ENCODE results near the gene GAREM1.

Gene GAREM1

GRCh38 chr18:32286749-32287148 is 183.9 kb downstream of the GAREM1 start:
- no peak for DNase-seq

GRCh38 chr18:32284284-32284683 is 186.4 kb downstream of the GAREM1 start:
- no peak for DNase-seq

- no peak for DNase-seq
Observed at GRCh38 chr18:32280911-32281310, 189.8 kb downstream of the GAREM1 start.

GRCh38 chr18:32280188-32280783 is 190.4 kb downstream of the GAREM1 start:
- no peak for DNase-seq

- no peak for DNase-seq
Observed at GRCh38 chr18:32278177-32278799, 192.4 kb downstream of the GAREM1 start.

- no peak for DNase-seq
Observed at GRCh38 chr18:32277549-32277948, 193.1 kb downstream of the GAREM1 start.

GRCh38 chr18:32276906-32277305 is 193.8 kb downstream of the GAREM1 start:
- no peak for DNase-seq

- no peak for DNase-seq
Observed at GRCh38 chr18:32276256-32276655, 194.4 kb downstream of the GAREM1 start.

GRCh38 chr18:32275221-32275620 is 195.5 kb downstream of the GAREM1 start:
- no peak for DNase-seq

GRCh38 chr18:32274307-32274706 is 196.4 kb downstream of the GAREM1 start:
- no peak for DNase-seq

- peak; percentile 53 for DNase-seq
Observed at GRCh38 chr18:32271672-32272208, 198.9 kb downstream of the GAREM1 start.

- DNase-seq: no peak
Observed at GRCh38 chr18:32270341-32270740, 200.3 kb downstream of the GAREM1 start.

- DNase-seq: no peak
Observed at GRCh38 chr18:32267463-32267862, 203.2 kb downstream of the GAREM1 start.

GRCh38 chr18:32264401-32264800 is 206.3 kb downstream of the GAREM1 start:
- no peak for DNase-seq

- no peak for DNase-seq
Observed at GRCh38 chr18:32262092-32262491, 208.6 kb downstream of the GAREM1 start.

GRCh38 chr18:32261003-32261402 is 209.7 kb downstream of the GAREM1 start:
- no peak for DNase-seq

- no peak for DNase-seq
Observed at GRCh38 chr18:32259553-32259952, 211.1 kb downstream of the GAREM1 start.

- no peak for DNase-seq
Observed at GRCh38 chr18:32258558-32259204, 212.0 kb downstream of the GAREM1 start.

- DNase-seq: no peak
Observed at GRCh38 chr18:32258148-32258547, 212.5 kb downstream of the GAREM1 start.

GRCh38 chr18:32257084-32257785 is 213.4 kb downstream of the GAREM1 start:
- DNase-seq: no peak

GRCh38 chr18:32255570-32255969 is 215.1 kb downstream of the GAREM1 start:
- DNase-seq: no peak

- no peak for DNase-seq
Observed at GRCh38 chr18:32252141-32252860, 218.4 kb downstream of the GAREM1 start.

- DNase-seq: no peak
Observed at GRCh38 chr18:32251466-32251865, 219.2 kb downstream of the GAREM1 start.
